A549 (cell line): ENCODE data around the gene TLR2.

Experiments
- CBX2 ChIP-seq: fragments of 200-600 bp; sonication (generic); IDR thresholded peaks from 2 replicates; pipeline ENCODE4 v1.6.1; 2016; ENCODE audit warnings: low read depth, mild to moderate bottlenecking, borderline replicate concordance
- CHD2 ChIP-seq: fragments of 150-350 bp; IDR thresholded peaks from 2 replicates; pipeline ENCODE4 v1.6.1; 2014; ENCODE audit warnings: low read length; ENCODE audit not compliant: partially characterized antibody
- CTCF ChIP-seq: fragments of >200 bp; sonication (Bioruptor Twin); formaldehyde crosslinking; IDR thresholded peaks from 3 replicates; pipeline ENCODE4 v1.5.1; 2016
- MAX ChIP-seq: IDR thresholded peaks from 2 replicates; pipeline ENCODE4 v1.6.1; 2012
- POLR2A ChIP-seq: IDR thresholded peaks from 2 replicates; pipeline ENCODE4 v1.6.1; 2012; ENCODE audit warnings: mild to moderate bottlenecking, low read length
- REST ChIP-seq: fragments of 200-600 bp; sonication (generic); IDR thresholded peaks from 2 replicates; pipeline ENCODE4 v1.6.1; 2016; ENCODE audit warnings: antibody characterized with exemption, mild to moderate bottlenecking, moderate library complexity
- RFX5 ChIP-seq: fragments of 450-650 bp; IDR thresholded peaks from 2 replicates; pipeline ENCODE4 v1.7.1; 2014; ENCODE audit warnings: antibody characterized with exemption, mild to moderate bottlenecking, moderate library complexity

GRCh38 chr4:153668647-153669046, 15.4 kb upstream of the TLR2 start:
- TF ChIP-seq CTCF, result no peak
- no peak for TF ChIP-seq CHD2
- no peak for TF ChIP-seq RFX5
- TF ChIP-seq REST, result no peak
- TF ChIP-seq MAX, result no peak
- TF ChIP-seq CBX2, result no peak
- TF ChIP-seq POLR2A, result no peak
